WTC11 (cell line): ENCODE results near the gene MRPL44. TPM values are rescaled to one million over a fixed set of nuclear protein-coding genes. Genes with fewer than 3 reads are reported as not detected.
A peak's percentile ranks its signal among the peaks of the same experiment; 100 is the strongest.

Source experiments
- ATF3 ChIP-seq: sonication (generic); formaldehyde crosslinking; conservative IDR thresholded peaks from 2 replicates; pipeline ENCODE4 v1.8.1; 2022; ENCODE audit warnings: mild to moderate bottlenecking, missing genetic modification reagents
- CREM ChIP-seq: sonication (generic); formaldehyde crosslinking; IDR thresholded peaks from 2 replicates; pipeline ENCODE4 v1.8.1; 2022; ENCODE audit warnings: mild to moderate bottlenecking, missing genetic modification reagents, moderate library complexity
- CTCF ChIP-seq: fragments of 200-600 bp; IDR thresholded peaks from 2 replicates; pipeline ENCODE4 v1.8.0; 2022; ENCODE audit warnings: antibody characterized with exemption
- E2F1 ChIP-seq: sonication (generic); formaldehyde crosslinking; IDR thresholded peaks from 2 replicates; pipeline ENCODE4 v1.8.0; 2022; ENCODE audit warnings: mild to moderate bottlenecking, missing genetic modification reagents
- ETV6 ChIP-seq: sonication (generic); formaldehyde crosslinking; IDR thresholded peaks from 2 replicates; pipeline ENCODE4 v1.8.1; 2022; ENCODE audit warnings: mild to moderate bottlenecking, missing genetic modification reagents
- FOXK1 ChIP-seq: sonication (generic); formaldehyde crosslinking; IDR thresholded peaks from 2 replicates; pipeline ENCODE4 v1.8.0; 2022; ENCODE audit warnings: mild to moderate bottlenecking, moderate library complexity, missing genetic modification reagents
- IRF2 ChIP-seq: sonication (generic); formaldehyde crosslinking; IDR thresholded peaks from 2 replicates; pipeline ENCODE4 v1.8.0; 2022; ENCODE audit warnings: low read depth, missing genetic modification reagents, borderline replicate concordance
- MAX ChIP-seq: sonication (generic); formaldehyde crosslinking; IDR thresholded peaks from 2 replicates; pipeline ENCODE4 v1.8.0; 2022; ENCODE audit warnings: mild to moderate bottlenecking, missing genetic modification reagents
- MLX ChIP-seq: sonication (generic); formaldehyde crosslinking; IDR thresholded peaks from 2 replicates; pipeline ENCODE4 v1.8.1; 2023; ENCODE audit warnings: mild to moderate bottlenecking, missing genetic modification reagents, moderate library complexity
- NFATC4 ChIP-seq: fragments of 250-450 bp; sonication (Bioruptor Pico); IDR thresholded peaks from 2 replicates; pipeline ENCODE4 v1.9.0; 2021; ENCODE audit warnings: mild to moderate bottlenecking
- NR1H2 ChIP-seq: sonication (generic); formaldehyde crosslinking; IDR thresholded peaks from 2 replicates; pipeline ENCODE4 v1.9.0; 2021; ENCODE audit warnings: mild to moderate bottlenecking, moderate library complexity, missing genetic modification reagents
- SMAD3 ChIP-seq: sonication (generic); formaldehyde crosslinking; IDR thresholded peaks from 2 replicates; pipeline ENCODE4 v1.8.0; 2022; ENCODE audit warnings: missing genetic modification reagents, mild to moderate bottlenecking, borderline replicate concordance
- SMAD4 ChIP-seq: sonication (generic); formaldehyde crosslinking; IDR thresholded peaks from 2 replicates; pipeline ENCODE4 v1.8.0; 2022; ENCODE audit warnings: mild to moderate bottlenecking, missing genetic modification reagents
- TEAD1 ChIP-seq: sonication (generic); formaldehyde crosslinking; IDR thresholded peaks from 2 replicates; pipeline ENCODE4 v1.8.0; 2022; ENCODE audit warnings: mild to moderate bottlenecking, missing genetic modification reagents
- TEAD4 ChIP-seq: sonication (generic); formaldehyde crosslinking; IDR thresholded peaks from 2 replicates; pipeline ENCODE4 v1.8.0; 2022; ENCODE audit warnings: mild to moderate bottlenecking, missing genetic modification reagents
- USF1 ChIP-seq: sonication (generic); formaldehyde crosslinking; IDR thresholded peaks from 2 replicates; pipeline ENCODE4 v1.8.0; 2022; ENCODE audit warnings: mild to moderate bottlenecking, missing genetic modification reagents
- USF2 ChIP-seq: sonication (generic); formaldehyde crosslinking; IDR thresholded peaks from 2 replicates; pipeline ENCODE4 v1.8.1; 2023; ENCODE audit warnings: mild to moderate bottlenecking, missing genetic modification reagents, moderate library complexity
- ZMAT4 ChIP-seq: fragments of 250-450 bp; sonication (Bioruptor Pico); IDR thresholded peaks from 2 replicates; pipeline ENCODE4 v1.9.0; 2021; ENCODE audit warnings: mild to moderate bottlenecking
- ZNF396 ChIP-seq: fragments of 250-450 bp; sonication (Bioruptor Pico); IDR thresholded peaks from 2 replicates; pipeline ENCODE4 v1.8.0; 2021; ENCODE audit warnings: mild to moderate bottlenecking, moderate library complexity, borderline replicate concordance
- ZNF423 ChIP-seq: fragments of 250-450 bp; sonication (Bioruptor Pico); IDR thresholded peaks from 2 replicates; pipeline ENCODE4 v2.1.2; 2022; ENCODE audit warnings: mild to moderate bottlenecking, moderate library complexity
- ZNF512 ChIP-seq: sonication (generic); formaldehyde crosslinking; IDR thresholded peaks from 2 replicates; pipeline ENCODE4 v1.8.1; 2022; ENCODE audit warnings: missing genetic modification reagents, borderline replicate concordance
- ZNF532 ChIP-seq: fragments of 250-450 bp; sonication (Bioruptor Pico); IDR thresholded peaks from 2 replicates; pipeline ENCODE4 v1.9.0; 2021; ENCODE audit warnings: mild to moderate bottlenecking, borderline replicate concordance
- total RNA-seq: library from RNA; stranded (reverse); gene quantifications from 3 replicates; pipeline ENCODE4 v1.2.3, GENCODE V29; 2021

MRPL44 gene
- total RNA-seq, 1 experiment from 2014 or later = 55.3 TPM

GRCh38 chr2:223957092-223957851 is at the start of gene MRPL44 (continued):
- TF ChIP-seq NFATC4 (CRISPR knock-in tag) (no peak), IRF2 (CRISPR knock-in tag) (no peak), MAX (CRISPR knock-in tag) (peak; percentile 81), ZNF423 (CRISPR knock-in tag) (no peak), ZNF532 (CRISPR knock-in tag) (no peak), SMAD3 (peak; percentile 61; the same call in 1 of the 2 replicates), ETV6 (CRISPR knock-in tag) (peak; percentile 98), TEAD1 (CRISPR knock-in tag) (peak; percentile 94), E2F1 (CRISPR knock-in tag) (0 out of 2 replicates have a peak, but pooled peaks have one; percentile 31), CTCF (no peak), ZNF396 (no peak), MLX (CRISPR knock-in tag) (0 out of 2 replicates have a peak, but pooled peaks have one; percentile 22), SMAD4 (no peak), CREM (CRISPR knock-in tag) (peak; percentile 92), ATF3 (CRISPR knock-in tag) (no peak), USF1 (CRISPR knock-in tag) (0 out of 2 replicates have a peak, but pooled peaks have one; percentile 23), FOXK1 (CRISPR knock-in tag) (peak; percentile 89), NR1H2 (CRISPR knock-in tag) (no peak), USF2 (CRISPR knock-in tag) (peak; percentile 51), TEAD4 (CRISPR knock-in tag) (peak; percentile 72; the same call in 1 of the 2 replicates), ZNF512 (CRISPR knock-in tag) (0 out of 2 replicates have a peak, but pooled peaks have one; percentile 42), ZMAT4 (CRISPR knock-in tag) (no peak)
